ENCODE measurements around the gene ATP6V1G1.

The ATP6V1G1 gene

GRCh38 chr9:114613919-114614318 is 26.4 kb downstream of the ATP6V1G1 start:
- no peak for DNase-seq

- DNase-seq = no peak
These were observed 26.8 kb downstream of the ATP6V1G1 start for GRCh38 chr9:114614373-114614772.

DNA sequence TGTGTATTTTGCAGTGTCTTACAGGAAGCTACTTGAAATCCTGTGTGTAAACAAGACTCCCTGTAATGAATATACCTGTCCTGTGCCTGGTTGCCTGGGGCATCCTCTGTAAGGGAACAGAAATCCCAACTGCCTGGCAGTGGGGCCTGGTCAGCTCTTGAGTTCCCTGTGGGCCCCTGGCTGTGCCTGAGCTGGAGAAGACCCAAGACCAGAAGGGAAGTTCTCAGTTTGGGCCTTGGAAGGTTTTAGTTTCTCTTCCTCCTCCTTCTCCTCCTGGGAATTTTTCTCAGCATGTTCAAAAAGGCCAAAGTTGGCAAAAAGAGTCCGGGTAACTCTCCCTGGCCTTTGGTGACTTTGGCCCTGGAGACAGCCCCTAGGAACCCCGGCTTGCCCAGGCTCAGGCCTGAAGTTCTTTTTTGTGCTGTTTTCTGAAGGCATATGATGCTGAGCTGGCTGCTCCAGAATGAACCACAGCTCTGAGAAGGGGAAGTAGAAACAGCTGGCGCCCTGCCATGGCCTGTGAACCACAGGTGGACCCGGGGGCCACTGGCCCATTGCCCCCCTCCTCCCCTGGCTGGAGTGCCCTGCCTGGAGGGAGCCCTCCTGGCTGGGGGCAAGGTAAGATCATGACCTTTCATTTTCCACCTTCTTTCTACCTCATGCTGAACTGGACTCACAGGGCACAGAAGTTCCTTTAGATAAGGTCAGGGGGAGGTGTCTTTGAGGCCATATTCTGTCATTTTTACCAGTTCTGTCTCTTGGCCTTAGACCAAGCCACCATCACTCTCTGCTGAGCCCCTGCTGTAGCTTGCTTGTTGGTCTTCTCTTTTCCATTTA is 29.3 kb downstream of the ATP6V1G1 start:
- DNase-seq = no peak

DNA sequence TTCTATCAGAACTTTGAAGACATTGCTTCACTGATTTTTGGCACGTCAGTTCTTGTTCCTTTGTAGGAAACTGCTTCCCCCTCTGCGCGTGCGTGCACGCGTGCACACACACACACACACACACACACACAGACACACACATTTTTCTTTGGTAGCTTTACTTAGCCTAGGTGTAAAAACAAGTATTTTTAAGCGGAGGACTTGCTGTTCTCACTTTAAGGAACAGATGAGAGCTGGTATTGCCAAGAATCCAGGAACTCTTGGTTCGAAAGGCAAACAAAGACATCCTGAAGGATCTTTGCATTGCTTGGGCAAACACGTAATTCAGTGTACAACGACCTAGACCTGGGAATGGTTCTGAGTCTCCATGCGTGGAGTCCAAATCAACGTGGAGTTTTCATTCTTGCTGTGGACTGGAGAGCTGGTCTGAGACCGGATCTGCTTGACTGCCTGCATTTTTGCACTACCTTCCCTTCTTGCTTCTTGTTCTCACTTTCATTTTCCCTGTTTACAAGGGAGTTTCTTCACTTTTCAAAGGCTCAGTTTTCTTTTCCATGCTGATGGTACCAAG is 31.7 kb downstream of the ATP6V1G1 start:
- no peak for DNase-seq

DNA sequence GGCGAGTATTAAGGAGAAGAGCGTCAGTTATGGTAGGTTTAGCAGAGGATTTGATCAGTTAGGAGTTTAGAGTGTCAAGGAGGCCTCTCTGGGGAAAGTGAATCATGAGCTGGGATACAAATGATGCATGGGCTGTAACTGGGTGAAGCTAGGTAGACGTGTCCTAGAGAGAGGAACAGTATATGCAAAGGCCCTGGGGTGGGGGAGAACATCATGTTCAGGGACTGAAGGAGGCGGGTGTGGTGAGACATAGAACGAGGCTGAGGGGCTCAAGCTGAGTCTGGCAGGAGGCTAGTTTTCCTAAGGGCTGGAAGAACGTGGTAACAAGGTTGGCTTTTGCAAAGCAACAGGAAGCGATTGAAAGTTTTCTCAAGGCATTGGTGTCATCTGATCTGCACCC is 34.0 kb downstream of the ATP6V1G1 start:
- no peak for DNase-seq

- DNase-seq = no peak
These were observed 34.5 kb downstream of the ATP6V1G1 start for GRCh38 chr9:114621975-114622609.

GRCh38 chr9:114624677-114625076 is 37.1 kb downstream of the ATP6V1G1 start:
- no peak for DNase-seq

- DNase-seq = no peak
These were observed 38.9 kb downstream of the ATP6V1G1 start for GRCh38 chr9:114626415-114627020.

GRCh38 chr9:114627553-114627952 is 40.0 kb downstream of the ATP6V1G1 start:
- DNase-seq = no peak

- DNase-seq = no peak
These were observed 42.1 kb downstream of the ATP6V1G1 start for GRCh38 chr9:114629563-114630090.

GRCh38 chr9:114631166-114631565 is 43.6 kb downstream of the ATP6V1G1 start:
- DNase-seq = no peak

DNA sequence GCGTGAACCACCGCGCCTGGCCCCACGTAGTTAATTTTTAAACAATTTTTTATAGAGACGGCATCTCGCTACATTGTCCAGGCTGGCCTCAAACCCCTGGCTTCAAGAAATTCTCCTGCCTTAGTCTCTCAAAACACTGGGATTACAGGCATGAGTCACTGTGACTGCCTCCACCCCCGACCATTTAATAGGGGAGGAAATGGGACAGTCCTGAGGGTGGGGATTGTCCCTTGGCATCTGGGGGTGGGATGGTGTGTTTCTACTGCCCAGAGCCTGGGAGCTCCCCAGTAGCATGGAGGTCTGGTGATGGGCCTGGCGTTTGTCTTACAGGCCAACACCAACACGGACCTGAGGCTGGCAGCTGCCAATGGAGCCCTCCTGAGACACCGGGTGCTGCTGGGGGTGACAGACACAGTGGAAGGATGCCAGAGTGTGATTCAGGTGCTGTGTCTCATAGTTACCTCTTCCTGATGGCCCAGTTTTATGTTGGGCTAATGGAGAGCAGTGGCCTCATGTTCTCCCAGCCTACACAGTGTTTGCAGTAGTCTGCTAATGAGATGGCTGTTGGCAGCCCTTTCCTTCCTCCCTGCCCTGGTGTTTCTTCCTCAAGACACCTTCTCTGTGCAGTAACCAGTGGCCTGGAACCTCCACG is 46.0 kb downstream of the ATP6V1G1 start:
- DNase-seq = no peak

DNA sequence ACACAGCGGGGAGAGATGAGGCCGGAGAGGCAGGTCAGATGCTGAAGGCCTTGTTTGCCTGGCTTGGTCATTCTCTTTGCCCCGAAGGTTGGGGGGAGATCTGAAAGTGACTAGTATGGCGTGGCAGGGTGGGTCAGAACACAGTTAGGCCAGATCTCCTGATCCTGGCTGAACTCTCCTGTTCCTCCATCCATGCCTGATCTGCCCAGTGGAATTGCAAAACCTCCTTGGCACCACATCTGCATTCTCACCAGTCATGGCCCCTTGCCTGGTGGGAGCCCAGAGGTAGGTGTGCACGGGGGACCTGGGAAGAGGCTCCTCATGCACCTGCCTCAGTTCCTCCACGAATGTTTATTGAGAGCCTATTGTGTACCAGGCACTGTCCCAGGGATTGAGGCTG is 46.8 kb downstream of the ATP6V1G1 start:
- no peak for DNase-seq

DNA sequence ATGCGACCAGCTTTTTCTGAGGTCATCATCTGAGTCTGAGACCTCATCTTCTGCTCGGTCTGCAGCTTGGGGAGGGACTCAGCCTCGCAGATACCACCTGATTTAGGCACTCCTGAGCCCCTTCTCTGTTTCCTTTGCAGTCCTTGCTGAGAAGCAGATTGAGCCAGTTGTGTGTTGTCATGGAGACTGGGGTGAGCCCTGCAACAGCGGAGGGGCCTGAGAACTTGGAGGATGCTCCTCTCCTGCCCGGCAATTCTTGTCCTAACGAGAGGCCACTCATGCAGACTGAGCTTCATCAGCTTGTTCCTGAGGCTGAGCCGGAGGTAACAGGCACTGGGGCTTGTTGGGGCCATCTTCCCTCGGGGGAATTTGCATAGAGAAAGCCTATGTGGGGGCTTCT is 50.8 kb downstream of the ATP6V1G1 start:
- DNase-seq = no peak

DNA sequence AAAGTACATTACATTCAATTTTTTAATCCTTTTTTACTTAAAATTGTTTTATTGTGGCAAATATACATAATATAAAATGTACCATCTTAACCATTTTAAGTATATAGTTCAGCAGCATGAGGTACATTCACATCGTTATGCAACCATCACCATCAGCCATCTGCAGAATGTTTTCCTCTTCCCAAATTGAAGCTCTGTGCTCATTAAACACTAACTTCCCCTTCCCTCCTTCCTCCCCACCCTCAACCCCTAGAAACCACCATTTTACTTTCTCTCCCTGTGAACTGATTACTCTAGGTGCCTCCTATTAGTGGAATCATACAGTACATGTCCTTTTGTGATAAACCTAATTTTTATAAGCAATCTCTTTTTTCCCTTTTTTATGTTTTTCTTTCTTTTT is 54.4 kb downstream of the ATP6V1G1 start:
- DNase-seq = no peak

GRCh38 chr9:114643001-114643400 is 55.4 kb downstream of the ATP6V1G1 start:
- DNase-seq = no peak

DNA sequence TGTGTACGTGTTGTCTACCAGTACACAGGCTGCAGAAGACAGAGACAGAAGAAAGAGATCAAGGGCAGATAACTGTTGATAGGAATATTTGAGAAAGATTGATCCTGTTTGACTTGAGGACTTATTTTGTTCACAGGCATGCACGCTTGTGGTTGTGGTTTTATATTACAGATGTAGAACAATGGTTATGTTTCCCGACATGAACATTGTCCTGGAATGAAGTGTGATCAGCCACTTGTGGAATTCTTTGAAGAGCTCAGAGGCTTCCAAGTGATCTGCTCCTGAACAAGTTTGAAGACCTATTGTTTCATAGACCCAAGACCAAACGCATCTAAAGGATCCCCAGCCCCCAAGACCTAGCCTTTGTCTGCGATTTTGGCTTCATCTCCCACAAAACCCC is 56.3 kb downstream of the ATP6V1G1 start:
- DNase-seq = no peak

Measured in NCI-H1694 treated with DMSO at 0.1 percent for 48 hours (cell line).